ENCODE data around the gene FAM89B.

The FAM89B gene

DNA sequence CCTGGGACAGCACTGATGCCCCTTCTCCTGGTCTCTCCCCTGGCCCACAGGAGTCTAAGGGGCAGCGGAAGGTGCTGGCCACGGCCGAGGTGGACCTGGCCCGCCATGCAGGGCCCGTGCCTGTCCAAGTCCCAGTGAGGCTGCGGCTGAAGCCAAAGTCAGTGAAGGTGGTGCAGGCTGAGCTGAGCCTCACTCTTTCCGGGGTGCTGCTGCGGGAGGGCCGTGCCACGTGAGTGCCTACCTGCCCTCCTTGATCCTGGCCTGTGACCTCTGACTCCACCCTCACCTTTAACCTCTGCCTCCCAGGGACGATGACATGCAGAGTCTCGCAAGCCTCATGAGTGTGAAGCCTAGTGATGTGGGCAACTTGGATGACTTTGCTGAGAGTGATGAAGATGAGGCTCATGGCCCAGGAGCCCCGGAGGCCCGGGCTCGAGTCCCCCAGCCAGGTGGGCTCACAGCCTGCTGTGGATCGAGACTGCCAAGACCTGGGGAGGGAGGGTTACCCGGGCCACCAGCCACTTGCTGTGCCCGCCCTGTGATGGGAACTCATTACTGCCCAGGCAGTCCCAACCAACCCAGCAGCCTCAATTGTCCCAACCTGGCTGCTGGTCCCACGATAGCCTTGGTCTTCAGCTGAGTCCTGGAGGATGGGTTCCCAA is 7.8 kb downstream of the FAM89B start:
- intact Hi-C loops (cut with DNase I; ENCODE audit: low total_unique reads): no loop called here
- peak overlapping the region; percentile 57 to 98 for H3K27ac ChIP-seq
- peaks cover 51 to 64% (median 64%) of the 10 kb centered on the region in 3 donors for H3K36me3 ChIP-seq
- H3K9me3 ChIP-seq: no peaks in the 10 kb centered on the region
- TF ChIP-seq, protein P1, sequence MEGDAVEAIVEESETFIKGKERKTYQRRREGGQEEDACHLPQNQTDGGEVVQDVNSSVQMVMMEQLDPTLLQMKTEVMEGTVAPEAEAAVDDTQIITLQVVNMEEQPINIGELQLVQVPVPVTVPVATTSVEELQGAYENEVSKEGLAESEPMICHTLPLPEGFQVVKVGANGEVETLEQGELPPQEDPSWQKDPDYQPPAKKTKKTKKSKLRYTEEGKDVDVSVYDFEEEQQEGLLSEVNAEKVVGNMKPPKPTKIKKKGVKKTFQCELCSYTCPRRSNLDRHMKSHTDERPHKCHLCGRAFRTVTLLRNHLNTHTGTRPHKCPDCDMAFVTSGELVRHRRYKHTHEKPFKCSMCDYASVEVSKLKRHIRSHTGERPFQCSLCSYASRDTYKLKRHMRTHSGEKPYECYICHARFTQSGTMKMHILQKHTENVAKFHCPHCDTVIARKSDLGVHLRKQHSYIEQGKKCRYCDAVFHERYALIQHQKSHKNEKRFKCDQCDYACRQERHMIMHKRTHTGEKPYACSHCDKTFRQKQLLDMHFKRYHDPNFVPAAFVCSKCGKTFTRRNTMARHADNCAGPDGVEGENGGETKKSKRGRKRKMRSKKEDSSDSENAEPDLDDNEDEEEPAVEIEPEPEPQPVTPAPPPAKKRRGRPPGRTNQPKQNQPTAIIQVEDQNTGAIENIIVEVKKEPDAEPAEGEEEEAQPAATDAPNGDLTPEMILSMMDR (IDR thresholded peaks at IDR 0.05): no peak
- no peak overlapping the region for H3K4me3 ChIP-seq
- no peaks in the 10 kb centered on the region for H3K27me3 ChIP-seq
- DNase-seq: no peak
- peaks cover 0 to 41% (median 26%) of the 10 kb centered on the region in 4 donors for H3K4me1 ChIP-seq

- Histone ChIP-seq H3K4me3 (no peak overlapping the region), H3K27ac (peak overlapping the region; percentile 57 to 98), H3K27me3 (no peaks in the 10 kb centered on the region), H3K4me1 (peaks cover 0 to 41% (median 27%) of the 10 kb centered on the region in 4 donors), H3K9me3 (no peaks in the 10 kb centered on the region), H3K36me3 (peaks cover 56 to 70% (median 69%) of the 10 kb centered on the region in 3 donors)
- intact Hi-C loops (cut with DNase I; ENCODE audit: low total_unique reads): no loop called here
- TF ChIP-seq, protein P1 (IDR thresholded peaks at IDR 0.05): no peak
- no peak for DNase-seq
These were observed 8.4 kb downstream of the FAM89B start for GRCh38 chr11:65580756-65581155.

GRCh38 chr11:65581928-65582327 is 9.6 kb downstream of the FAM89B start:
- intact Hi-C loops (cut with DNase I; ENCODE audit: low total_unique reads): no loop called here
- Histone ChIP-seq H3K36me3 (peaks cover 58 to 77% (median 77%) of the 10 kb centered on the region in 3 donors), H3K27ac (peak overlapping the region; percentile 57 to 98), H3K9me3 (no peaks in the 10 kb centered on the region), H3K4me3 (no peak overlapping the region), H3K4me1 (peaks cover 0 to 42% (median 38%) of the 10 kb centered on the region in 4 donors), H3K27me3 (no peaks in the 10 kb centered on the region)
- no peak for DNase-seq
- TF ChIP-seq, protein P1 (IDR thresholded peaks at IDR 0.05): no peak

DNA sequence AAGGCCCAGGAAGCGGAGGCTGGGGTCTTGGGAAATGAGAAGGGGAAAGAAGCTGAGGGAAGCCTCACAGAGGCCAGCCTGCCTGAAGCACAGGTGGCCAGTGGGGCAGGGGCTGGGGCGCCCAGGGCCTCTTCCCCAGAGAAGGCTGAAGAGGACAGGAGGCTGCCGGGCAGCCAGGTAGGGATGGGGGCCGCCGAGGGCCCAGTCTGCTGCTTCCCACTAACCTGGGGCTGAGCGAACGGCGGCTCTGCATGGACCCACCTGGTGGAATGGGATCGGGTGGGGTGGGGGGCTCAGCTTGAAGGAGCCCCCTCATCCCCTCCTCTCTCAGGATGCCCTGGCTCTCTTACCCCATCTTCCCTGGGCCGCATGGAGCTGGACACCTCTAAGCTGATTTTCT is 11.3 kb downstream of the FAM89B start:
- Histone ChIP-seq H3K27ac (peak overlapping the region; percentile 30 to 57), H3K4me3 (no peak overlapping the region), H3K36me3 (peaks cover 54 to 79% (median 71%) of the 10 kb centered on the region in 3 donors), H3K9me3 (no peaks in the 10 kb centered on the region), H3K4me1 (peaks cover 0 to 43% (median 43%) of the 10 kb centered on the region in 4 donors), H3K27me3 (no peaks in the 10 kb centered on the region)
- TF ChIP-seq, protein P1 (IDR thresholded peaks at IDR 0.05): no peak
- intact Hi-C loops (cut with DNase I; ENCODE audit: low total_unique reads): no loop called here
- no peak for DNase-seq

GRCh38 chr11:65584106-65584505 is 11.8 kb downstream of the FAM89B start:
- Histone ChIP-seq H3K4me3 (no peak overlapping the region), H3K36me3 (peaks cover 54 to 78% (median 66%) of the 10 kb centered on the region in 3 donors), H3K9me3 (no peaks in the 10 kb centered on the region), H3K27ac (peak overlapping the region; percentile 30 to 31), H3K27me3 (no peaks in the 10 kb centered on the region), H3K4me1 (peaks cover 0 to 42% (median 40%) of the 10 kb centered on the region in 4 donors)
- TF ChIP-seq, protein P1 (IDR thresholded peaks at IDR 0.05): no peak
- DNase-seq: no peak
- intact Hi-C loops (cut with DNase I; ENCODE audit: low total_unique reads): no loop called here
